GM12892 (cell line): ENCODE results near the gene TRDMT1.

Experiments used
- POLR2A ChIP-seq: IDR thresholded peaks from 2 replicates; pipeline ENCODE4 v1.6.1; 2011; ENCODE audit warnings: low read depth, low read length, control low read depth
- POLR2AphosphoS5 ChIP-seq: IDR thresholded peaks from 2 replicates; pipeline ENCODE4 v1.6.1; 2011; ENCODE audit warnings: low read depth, low read length, control low read depth
- TAF1 ChIP-seq: IDR thresholded peaks from 2 replicates; pipeline ENCODE4 v1.6.1; 2011; ENCODE audit warnings: low read depth, mild to moderate bottlenecking, control low read depth, low read length, borderline replicate concordance

GRCh38 chr10:17101910-17102266 lies 99.6 kb downstream of the TRDMT1 start:
- TF ChIP-seq POLR2AphosphoS5 (no peak), POLR2A (no peak), TAF1 (no peak)
